Brain microvascular endothelial cell (primary cell): ENCODE measurements around the gene IGSF23.
A peak's percentile ranks its signal among the peaks of the same experiment; 100 is the strongest.
"Not testable (repeated sequence)": the region's sequence is repeated elsewhere in the genome, so short reads cannot be mapped to it uniquely, and the experiment has no call there.

Experiments used
- DNase-seq: peaks from one replicate; pipeline ENCODE4 v3.0.0-alpha.2; 2020
- H3K27ac ChIP-seq: fragments of 250-450 bp; sonication (Bioruptor Pico); 2 replicates; pipeline ENCODE4 v1.5.1; 2020; ENCODE audit warnings: mild to moderate bottlenecking, moderate library complexity
- H3K27me3 ChIP-seq: fragments of 250-450 bp; sonication (Bioruptor Pico); replicated peaks from 2 replicates; pipeline ENCODE4 v1.5.1; 2020; ENCODE audit warnings: mild to moderate bottlenecking
- H3K36me3 ChIP-seq: fragments of 250-450 bp; sonication (Bioruptor Pico); replicated peaks from 2 replicates; pipeline ENCODE4 v1.5.1; 2020; ENCODE audit warnings: mild to moderate bottlenecking
- H3K4me3 ChIP-seq: 2 replicates; pipeline ENCODE4 v1.5.1; 2011; ENCODE audit warnings: low read depth, mild to moderate bottlenecking, control low read depth, low read length, moderate library complexity
- in situ Hi-C: cut with HindIII; loops from 2 replicates; pipeline ENCODE4 v1.10.0; 2017; ENCODE audit warnings: low sequenced_read_pairs, low pct_ligation_motif_present
- TF ChIP-seq, protein P1 (sequence below): IDR thresholded peaks from 2 replicates; pipeline ENCODE4 v1.5.1; 2011; ENCODE audit warnings: low read depth, mild to moderate bottlenecking, moderate library complexity, low read length, control low read depth, inconsistent platforms; ENCODE audit errors: missing control alignments

The IGSF23 gene

DNA sequence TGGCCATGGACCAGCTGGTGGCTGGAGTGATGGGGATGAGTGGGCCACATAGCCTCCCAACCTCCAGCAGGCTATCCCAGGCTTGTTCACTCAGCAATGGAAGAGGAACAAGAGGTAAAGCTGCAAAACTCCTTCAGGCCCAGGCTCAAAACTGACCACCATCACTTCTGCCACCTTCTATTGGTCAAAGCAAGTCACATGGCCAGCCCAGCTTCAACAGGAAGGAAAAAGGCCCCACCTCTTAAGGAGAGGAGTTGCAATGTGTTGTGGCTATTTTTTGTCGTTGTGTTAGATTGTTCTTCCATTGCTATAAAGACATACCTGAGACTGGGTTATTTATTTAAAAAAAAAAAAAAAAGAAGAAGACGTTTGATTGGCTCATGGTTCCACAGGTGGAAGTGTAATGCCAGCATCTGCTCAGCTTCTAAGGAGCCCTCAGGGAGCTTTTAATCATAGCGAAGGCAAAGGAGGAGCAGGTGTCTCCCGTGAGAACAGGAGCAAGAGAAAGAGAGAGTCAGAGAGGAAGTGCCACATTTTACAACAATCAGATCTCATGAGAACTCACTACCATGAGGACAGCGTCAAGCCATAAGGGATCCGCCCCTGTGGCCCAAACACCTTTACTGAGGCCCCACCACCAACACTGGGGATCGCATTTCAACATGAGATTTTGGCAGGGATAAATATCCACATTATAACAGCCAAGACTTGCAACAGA is 5.4 kb downstream of the IGSF23 start:
- no peaks in the 10 kb centered on the region for H3K36me3 ChIP-seq
- H3K27ac ChIP-seq = no peak overlapping the region
- in situ Hi-C loops = no loop called here
- TF ChIP-seq, protein P1, sequence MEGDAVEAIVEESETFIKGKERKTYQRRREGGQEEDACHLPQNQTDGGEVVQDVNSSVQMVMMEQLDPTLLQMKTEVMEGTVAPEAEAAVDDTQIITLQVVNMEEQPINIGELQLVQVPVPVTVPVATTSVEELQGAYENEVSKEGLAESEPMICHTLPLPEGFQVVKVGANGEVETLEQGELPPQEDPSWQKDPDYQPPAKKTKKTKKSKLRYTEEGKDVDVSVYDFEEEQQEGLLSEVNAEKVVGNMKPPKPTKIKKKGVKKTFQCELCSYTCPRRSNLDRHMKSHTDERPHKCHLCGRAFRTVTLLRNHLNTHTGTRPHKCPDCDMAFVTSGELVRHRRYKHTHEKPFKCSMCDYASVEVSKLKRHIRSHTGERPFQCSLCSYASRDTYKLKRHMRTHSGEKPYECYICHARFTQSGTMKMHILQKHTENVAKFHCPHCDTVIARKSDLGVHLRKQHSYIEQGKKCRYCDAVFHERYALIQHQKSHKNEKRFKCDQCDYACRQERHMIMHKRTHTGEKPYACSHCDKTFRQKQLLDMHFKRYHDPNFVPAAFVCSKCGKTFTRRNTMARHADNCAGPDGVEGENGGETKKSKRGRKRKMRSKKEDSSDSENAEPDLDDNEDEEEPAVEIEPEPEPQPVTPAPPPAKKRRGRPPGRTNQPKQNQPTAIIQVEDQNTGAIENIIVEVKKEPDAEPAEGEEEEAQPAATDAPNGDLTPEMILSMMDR = no peak
- no peaks in the 10 kb centered on the region for H3K27me3 ChIP-seq
- H3K4me3 ChIP-seq = no peak overlapping the region
- DNase-seq = no peak

- in situ Hi-C loops = no loop called here
- DNase-seq = no peak
- no peak overlapping the region for H3K27ac ChIP-seq
- TF ChIP-seq, protein P1 = no peak
- H3K36me3 ChIP-seq = no peaks in the 10 kb centered on the region
- H3K4me3 ChIP-seq = no peak overlapping the region
- H3K27me3 ChIP-seq = no peaks in the 10 kb centered on the region
These were observed 7.3 kb downstream of the IGSF23 start for GRCh38 chr19:44620667-44621066.

- Histone ChIP-seq H3K4me3 (no peak overlapping the region), H3K27ac (no peak overlapping the region), H3K36me3 (no peaks in the 10 kb centered on the region), H3K27me3 (no peaks in the 10 kb centered on the region)
- no peak for DNase-seq
- in situ Hi-C loops = no loop called here
- TF ChIP-seq, protein P1 = no peak
These were observed 8.0 kb downstream of the IGSF23 start for GRCh38 chr19:44621367-44621766.

DNA sequence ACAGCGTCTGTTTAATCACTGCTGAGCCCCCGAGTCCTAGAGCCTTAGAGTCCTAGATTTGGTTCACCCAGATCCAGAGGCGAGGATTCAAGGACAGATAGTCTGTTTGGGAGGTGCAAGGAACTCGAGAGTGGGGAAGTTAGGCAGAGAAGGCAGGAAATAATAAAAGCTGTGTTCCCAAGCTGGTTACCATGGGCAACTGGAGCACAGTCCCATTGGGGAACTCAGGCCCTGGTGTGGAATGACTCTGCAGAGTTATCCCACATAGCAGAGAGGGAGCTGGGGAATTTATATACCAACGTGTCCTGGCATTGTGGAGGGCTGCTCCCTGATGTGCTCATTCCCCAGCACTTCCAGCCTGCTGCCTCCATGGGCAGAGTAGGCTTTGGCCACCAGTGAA is 9.7 kb downstream of the IGSF23 start:
- Histone ChIP-seq H3K36me3 (no peaks in the 10 kb centered on the region), H3K27ac (no peak overlapping the region), H3K4me3 (no peak overlapping the region), H3K27me3 (no peaks in the 10 kb centered on the region)
- DNase-seq = peak; percentile 39
- TF ChIP-seq, protein P1 = no peak
- in situ Hi-C loops = no loop called here

DNA sequence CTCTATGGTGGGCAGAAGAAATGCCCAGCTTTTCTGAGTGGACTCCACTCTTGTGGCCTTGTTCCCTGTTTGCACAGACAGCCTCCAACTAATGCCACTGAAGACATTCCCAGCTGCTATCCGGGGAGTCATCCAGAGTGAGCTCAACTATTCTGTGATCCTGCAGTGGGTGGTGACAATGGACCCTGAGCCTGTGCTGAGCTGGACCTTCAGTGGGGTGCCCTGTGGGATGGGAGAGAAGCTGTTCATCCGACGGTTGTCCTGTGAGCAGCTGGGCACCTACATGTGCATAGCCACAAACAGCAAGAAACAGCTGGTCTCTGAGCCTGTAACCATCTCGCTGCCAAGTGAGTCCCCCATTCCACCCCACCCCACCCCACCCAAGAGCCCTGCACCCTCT is 10.3 kb downstream of the IGSF23 start:
- in situ Hi-C loops = no loop called here
- TF ChIP-seq, protein P1 = no peak
- H3K27ac ChIP-seq = no peak overlapping the region
- no peak for DNase-seq
- no peaks in the 10 kb centered on the region for H3K36me3 ChIP-seq
- H3K27me3 ChIP-seq = no peaks in the 10 kb centered on the region
- H3K4me3 ChIP-seq = no peak overlapping the region

DNA sequence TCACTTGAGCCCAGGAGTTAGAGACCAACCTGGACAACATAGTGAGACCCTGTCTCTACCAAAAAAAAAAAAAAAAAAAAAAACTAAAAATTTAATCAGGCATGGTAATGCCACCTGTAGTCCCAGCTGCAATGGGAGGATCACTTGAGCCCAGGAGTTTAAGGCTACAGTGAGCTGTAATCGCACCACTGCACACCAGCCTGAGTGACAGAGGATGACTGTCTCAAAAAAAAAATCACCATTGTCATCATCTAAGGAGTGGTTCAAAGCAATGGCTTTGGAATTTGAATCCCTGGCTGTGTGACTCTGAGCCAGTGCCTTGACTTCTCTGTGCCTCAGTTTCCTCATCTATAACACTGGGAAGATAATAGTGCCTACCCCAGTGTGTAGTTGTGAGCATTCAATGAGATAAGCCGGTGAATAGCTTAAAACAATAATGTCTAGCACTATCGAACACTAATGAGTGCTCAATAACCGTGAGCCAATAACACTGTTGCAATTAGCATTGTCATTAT is 11.5 kb downstream of the IGSF23 start:
- DNase-seq = no peak
- in situ Hi-C loops = no loop called here
- no peak overlapping the region for H3K4me3 ChIP-seq
- H3K27ac ChIP-seq = no peak overlapping the region
- H3K27me3 ChIP-seq = no peaks in the 10 kb centered on the region
- TF ChIP-seq, protein P1 = no peak
- H3K36me3 ChIP-seq = no peaks in the 10 kb centered on the region

- in situ Hi-C loops, H3K4me3 ChIP-seq, H3K27me3 ChIP-seq, H3K36me3 ChIP-seq: not testable (repeated sequence)
- peak overlapping the region; percentile 77 for H3K27ac ChIP-seq
- DNase-seq = peak; percentile 71
These were observed 12.3 kb downstream of the IGSF23 start for GRCh38 chr19:44625637-44626036.
